IMR-90 (cell line): ENCODE results near the gene AGBL1. TPM values are rescaled to one million over a fixed set of nuclear protein-coding genes. Genes with fewer than 3 reads are reported as not detected.

Source experiments
- ATAC-seq: fragments of 200-7000 bp; cut with Tn5 transposase; 2 replicates; pipeline ENCODE4 v1.9.1; 2020; ENCODE audit warnings: low read depth, mild to moderate bottlenecking, moderate library complexity
- BruUV-seq: library from RNA; stranded (reverse); fragments of 400-500 nt; replicated peaks from 2 replicates; lab custom pipeline; 2021; lab: Mats Ljungman, UMichigan
- CTCF ChIA-PET: fragments of 300-600 bp; formaldehyde crosslinking; extraction: SDS; loops from one replicate; lab custom pipeline; 2021; ENCODE audit warnings: antibody characterized with exemption; lab: Yijun Ruan, JAX
- POLR2A ChIA-PET: fragments of 300-600 bp; sonication (Branson Sonifier 250); formaldehyde crosslinking; loops from one replicate; lab custom pipeline; 2022; ENCODE audit warnings: antibody characterized with exemption; ENCODE audit not compliant: unreplicated experiment; lab: Charles Lee
- DNase-seq: peaks from one replicate; pipeline ENCODE4 v3.0.0; 2013
- H2AFZ ChIP-seq: replicated peaks from 2 replicates; pipeline ENCODE3; 2013; ENCODE audit warnings: low read length, mild to moderate bottlenecking; ENCODE audit not compliant: poor library complexity
- H2AK5ac ChIP-seq: 2 replicates; pipeline ENCODE4 v1.6.1; 2013; ENCODE audit warnings: low read depth, low read length, inconsistent platforms
- H2AK9ac ChIP-seq: replicated peaks from 2 replicates; pipeline ENCODE3; 2013; ENCODE audit warnings: mild to moderate bottlenecking, low read depth, low read length, moderate library complexity; ENCODE audit not compliant: poor library complexity
- H2BK120ac ChIP-seq: 2 replicates; pipeline ENCODE4 v1.6.1; 2013; ENCODE audit warnings: low read depth, low read length, inconsistent platforms
- H2BK15ac ChIP-seq: 3 replicates; pipeline ENCODE4 v1.6.1; 2013; ENCODE audit warnings: low read depth, low read length, inconsistent platforms
- H2BK20ac ChIP-seq: 2 replicates; pipeline ENCODE4 v1.6.1; 2013; ENCODE audit warnings: low read depth, mild to moderate bottlenecking, inconsistent platforms, low read length, moderate library complexity
- H2BK5ac ChIP-seq: 2 replicates; pipeline ENCODE4 v1.6.1; 2013; ENCODE audit warnings: mild to moderate bottlenecking, low read depth, low read length, inconsistent platforms; ENCODE audit not compliant: poor library complexity, severe bottlenecking
- H3K14ac ChIP-seq: replicated peaks from 2 replicates; pipeline ENCODE4 v1.6.1; 2013; ENCODE audit warnings: low read depth, low read length, inconsistent platforms
- H3K18ac ChIP-seq: 2 replicates; pipeline ENCODE4 v1.6.1; 2013; ENCODE audit warnings: low read depth, low read length, control low read depth
- H3K23ac ChIP-seq: 2 replicates; pipeline ENCODE4 v1.6.1; 2013; ENCODE audit warnings: low read depth, low read length, inconsistent platforms
- H3K27ac ChIP-seq: 2 replicates; pipeline ENCODE4 v1.5.1; 2013; ENCODE audit warnings: mild to moderate bottlenecking, control low read depth, low read length; ENCODE audit not compliant: insufficient read depth
- H3K27me3 ChIP-seq: 2 replicates; pipeline ENCODE4 v1.6.1; 2013; ENCODE audit warnings: low read length; ENCODE audit not compliant: control insufficient read depth, insufficient read depth
- H3K36me3 ChIP-seq: 2 replicates; pipeline ENCODE4 v1.6.1; 2013; ENCODE audit warnings: low read length, mixed read lengths; ENCODE audit not compliant: control insufficient read depth, insufficient read depth
- H3K4ac ChIP-seq: 2 replicates; pipeline ENCODE4 v1.6.1; 2013; ENCODE audit warnings: low read depth, low read length, inconsistent platforms
- H3K4me1 ChIP-seq: 2 replicates; pipeline ENCODE4 v1.6.1; 2013; ENCODE audit warnings: low read length, mixed read lengths; ENCODE audit not compliant: control insufficient read depth, insufficient read depth
- H3K4me2 ChIP-seq: 2 replicates; pipeline ENCODE4 v1.6.1; 2013; ENCODE audit warnings: low read depth, mild to moderate bottlenecking, control low read depth, low read length, moderate library complexity
- H3K4me3 ChIP-seq: 2 replicates; pipeline ENCODE4 v1.5.1; 2013; ENCODE audit warnings: low read depth, mild to moderate bottlenecking, control low read depth, low read length, moderate library complexity; ENCODE audit not compliant: insufficient read depth
- H3K56ac ChIP-seq: 2 replicates; pipeline ENCODE4 v1.6.1; 2013; ENCODE audit warnings: low read length, inconsistent platforms; ENCODE audit not compliant: insufficient read depth; ENCODE audit errors: extremely low read depth
- H3K79me1 ChIP-seq, 2 experiments: 2 replicates each; pipeline ENCODE4 v1.6.1; 2013; ENCODE audit warnings: low read length in 2 of 2, inconsistent platforms in 1 of 2, low read depth in 1 of 2
- H3K9ac ChIP-seq: 2 replicates; pipeline ENCODE4 v1.6.1; 2013; ENCODE audit warnings: low read depth, low read length, control low read depth
- H3K9me1 ChIP-seq: 2 replicates; pipeline ENCODE4 v1.6.1; 2013; ENCODE audit warnings: low read length, inconsistent platforms; ENCODE audit not compliant: insufficient read depth
- H3K9me3 ChIP-seq: 2 replicates; pipeline ENCODE4 v1.6.1; 2013; ENCODE audit warnings: low read length; ENCODE audit not compliant: control insufficient read depth, insufficient read depth
- H4K20me1 ChIP-seq: 2 replicates; pipeline ENCODE4 v1.6.1; 2013; ENCODE audit warnings: low read length, inconsistent platforms; ENCODE audit not compliant: insufficient read depth
- H4K5ac ChIP-seq: 2 replicates; pipeline ENCODE4 v1.6.1; 2013; ENCODE audit warnings: mild to moderate bottlenecking, low read depth, low read length, control low read depth
- H4K8ac ChIP-seq, 2 experiments: 2 replicates each; pipeline ENCODE4 v1.6.1; 2013; ENCODE audit warnings: low read depth in 2 of 2, low read length in 2 of 2, control low read depth in 1 of 2, inconsistent platforms in 1 of 2
- H4K91ac ChIP-seq: 2 replicates; pipeline ENCODE4 v1.6.1; 2013; ENCODE audit warnings: low read depth, low read length, inconsistent platforms; ENCODE audit not compliant: insufficient read depth
- MAFK ChIP-seq: IDR thresholded peaks from 2 replicates; pipeline ENCODE4 v1.6.1; 2012; ENCODE audit warnings: low read depth, low read length, improper control_type of control experiment
- NFE2L2 ChIP-seq: fragments of 150-350 bp; IDR thresholded peaks from 2 replicates; pipeline ENCODE4 v1.6.1; 2016; ENCODE audit warnings: low read depth, mild to moderate bottlenecking, low read length
- WGBS, 2 experiments: methylation state at CpG; one replicate each; pipeline versions ENCODE4 v1.1.5 to v1.1.7; 2013; ENCODE audit warnings: missing lambda C conversion rate in 2 of 2; ENCODE audit not compliant: insufficient read length in 1 of 2; ENCODE audit errors: extremely low coverage in 2 of 2; 5-methylcytosine and 5-hydroxymethylcytosine counted together
- dilution Hi-C: fragments of 300-500 bp; cut with HindIII; formaldehyde crosslinking; loops from one replicate; pipeline ENCODE4 v1.14.3; 2018; ENCODE audit warnings: low sequenced_read_pairs; ENCODE audit not compliant: unreplicated experiment
- in situ Hi-C: fragments of 300-500 bp; cut with MboI; formaldehyde crosslinking; loops from 3 replicates; pipeline ENCODE4 v1.14.3; 2019; ENCODE audit warnings: low sequenced_read_pairs, inconsistent platforms, mixed read lengths
- intact Hi-C: fragments of 100-400 bp; cut with micrococcal nuclease; formaldehyde crosslinking; loops from 2 replicates; pipeline ENCODE4 v1.10.0; 2022
- polyA plus RNA-seq, 3 experiments: library from polyadenylated mRNA; depleted of rRNA; stranded (reverse); fragments of >200 nt; gene quantifications; 2 replicates each; pipeline ENCODE4 v1.2.3, GENCODE V29; 2012; ENCODE audit warnings: low replicate concordance in 1 of 3
- total RNA-seq: library from RNA; depleted of rRNA; stranded (reverse); fragments of >200 nt; gene quantifications from 2 replicates; pipeline ENCODE4 v1.2.3, GENCODE V29; 2012

AGBL1 gene
- total and polyA plus RNA-seq, 2 of the 4 experiments (the other 2 are of a cell fraction) = not detected

GRCh38 chr15:86394866-86395265, 315.2 kb downstream of the AGBL1 start:
- in situ Hi-C loops (no loop called here), intact Hi-C loops (no loop called here), dilution Hi-C loops (no loop called here)
- H4K20me1 ChIP-seq = no peaks in the 10 kb centered on the region
- H3K4me3 ChIP-seq = no peak overlapping the region
- no peak overlapping the region for H2BK120ac ChIP-seq
- no peak overlapping the region for H2AK9ac ChIP-seq
- H3K9me3 ChIP-seq = peaks cover 7% of the 10 kb centered on the region
- no peak overlapping the region for H4K5ac ChIP-seq
- no peak overlapping the region for H2AK5ac ChIP-seq
- H3K4me2 ChIP-seq = no peak overlapping the region
- no peaks in the 10 kb centered on the region for H3K27me3 ChIP-seq
- H3K14ac ChIP-seq = no peak overlapping the region
- no peak overlapping the region for H2AFZ ChIP-seq
- H3K27ac ChIP-seq = no peak overlapping the region
- no peak overlapping the region for H3K56ac ChIP-seq
- no peaks in the 10 kb centered on the region for H3K4me1 ChIP-seq
- no peaks in the 10 kb centered on the region for H3K79me1 ChIP-seq
- DNase-seq = no peak
- POLR2A ChIA-PET = no interaction called here
- TF ChIP-seq MAFK (peak; percentile 36; the same call in 1 of the 2 replicates), NFE2L2 (no peak)
- CTCF ChIA-PET = no interaction called here
- H4K8ac ChIP-seq = no peak overlapping the region
- no peak overlapping the region for H2BK5ac ChIP-seq
- no peaks in the 10 kb centered on the region for H3K9me1 ChIP-seq
- no peak overlapping the region for H4K91ac ChIP-seq
- no CpG with 5 or more reads among the region's 1 CpG for WGBS, 2 experiments
- no peak overlapping the region for H3K23ac ChIP-seq
- ATAC-seq = no peak
- no TSS peak for BruUV-seq
- no peak overlapping the region for H3K9ac ChIP-seq
- H3K18ac ChIP-seq = no peak overlapping the region
- H3K36me3 ChIP-seq = no peaks in the 10 kb centered on the region
- H2BK20ac ChIP-seq = no peak overlapping the region
- H3K4ac ChIP-seq = no peak overlapping the region
- H2BK15ac ChIP-seq = no peak overlapping the region
